ENCODE data around the gene CNTRL.
A peak's percentile ranks its signal among the peaks of the same experiment; 100 is the strongest.

CNTRL gene

DNA sequence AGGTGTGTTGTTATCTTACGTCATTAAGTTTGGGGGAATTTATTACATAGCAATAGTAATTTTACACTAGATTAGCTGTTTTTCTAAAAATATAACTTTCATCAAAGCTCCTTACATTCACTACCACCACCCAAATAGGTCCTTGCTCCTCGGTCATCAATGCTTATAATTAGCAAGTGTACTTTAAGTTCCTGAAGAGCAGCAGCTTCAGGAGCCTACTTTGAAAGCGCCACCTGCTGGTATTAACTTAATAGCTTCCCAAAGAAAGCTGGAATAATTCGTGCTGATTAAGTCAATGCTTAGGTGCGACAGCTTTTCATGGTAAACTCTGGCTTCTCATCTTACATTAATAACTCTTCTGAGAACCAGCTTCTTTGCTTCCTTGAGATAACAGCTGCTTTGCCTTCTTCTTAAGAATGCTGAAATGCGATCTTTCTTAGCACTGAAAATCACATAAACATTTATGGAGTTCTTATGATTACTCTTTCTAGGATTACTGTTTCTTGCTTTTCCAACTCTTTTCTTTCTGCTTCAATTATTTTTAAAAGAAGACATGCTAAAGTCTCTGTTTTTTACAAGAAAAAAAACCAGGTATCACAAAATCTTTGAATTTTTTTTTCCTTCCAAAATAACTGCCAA lies 14.6 kb upstream of the CNTRL start:
- H3K27ac Mint-ChIP-seq, result no peak overlapping the region
- peaks cover 6% of the 10 kb centered on the region for H3K9me3 Mint-ChIP-seq
- TF ChIP-seq, protein P1, sequence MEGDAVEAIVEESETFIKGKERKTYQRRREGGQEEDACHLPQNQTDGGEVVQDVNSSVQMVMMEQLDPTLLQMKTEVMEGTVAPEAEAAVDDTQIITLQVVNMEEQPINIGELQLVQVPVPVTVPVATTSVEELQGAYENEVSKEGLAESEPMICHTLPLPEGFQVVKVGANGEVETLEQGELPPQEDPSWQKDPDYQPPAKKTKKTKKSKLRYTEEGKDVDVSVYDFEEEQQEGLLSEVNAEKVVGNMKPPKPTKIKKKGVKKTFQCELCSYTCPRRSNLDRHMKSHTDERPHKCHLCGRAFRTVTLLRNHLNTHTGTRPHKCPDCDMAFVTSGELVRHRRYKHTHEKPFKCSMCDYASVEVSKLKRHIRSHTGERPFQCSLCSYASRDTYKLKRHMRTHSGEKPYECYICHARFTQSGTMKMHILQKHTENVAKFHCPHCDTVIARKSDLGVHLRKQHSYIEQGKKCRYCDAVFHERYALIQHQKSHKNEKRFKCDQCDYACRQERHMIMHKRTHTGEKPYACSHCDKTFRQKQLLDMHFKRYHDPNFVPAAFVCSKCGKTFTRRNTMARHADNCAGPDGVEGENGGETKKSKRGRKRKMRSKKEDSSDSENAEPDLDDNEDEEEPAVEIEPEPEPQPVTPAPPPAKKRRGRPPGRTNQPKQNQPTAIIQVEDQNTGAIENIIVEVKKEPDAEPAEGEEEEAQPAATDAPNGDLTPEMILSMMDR (IDR thresholded peaks at IDR 0.05), result peak; percentile 73
- H3K4me1 Mint-ChIP-seq, result peaks cover 6% of the 10 kb centered on the region
- peaks cover 16% of the 10 kb centered on the region for H3K36me3 Mint-ChIP-seq (ENCODE audit: low read depth)
- peak; percentile 30 for DNase-seq
- H3K27me3 Mint-ChIP-seq (ENCODE audit: low read depth, poor library complexity), result no peaks in the 10 kb centered on the region
- H3K4me3 Mint-ChIP-seq, result no peak overlapping the region

DNA sequence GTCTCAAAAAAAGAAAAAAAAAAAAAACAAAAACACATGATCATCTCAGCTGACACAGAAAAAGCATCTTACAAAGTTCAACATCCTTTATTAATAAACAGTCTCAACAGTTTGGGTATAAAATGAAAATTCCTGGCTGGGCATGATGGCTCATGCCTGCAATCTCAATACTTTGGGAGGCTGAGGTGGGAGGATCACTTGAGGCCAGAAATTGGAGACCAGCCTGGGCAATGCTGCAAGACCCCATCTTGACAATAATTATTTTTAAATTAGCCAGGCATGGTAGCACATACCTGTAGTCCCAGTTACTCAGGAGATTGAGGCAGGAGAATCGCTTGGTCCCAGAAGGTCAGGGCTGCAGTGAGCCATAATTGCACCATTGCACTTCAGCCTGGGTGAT lies 7.9 kb upstream of the CNTRL start:
- no peak overlapping the region for H3K27ac Mint-ChIP-seq

DNA sequence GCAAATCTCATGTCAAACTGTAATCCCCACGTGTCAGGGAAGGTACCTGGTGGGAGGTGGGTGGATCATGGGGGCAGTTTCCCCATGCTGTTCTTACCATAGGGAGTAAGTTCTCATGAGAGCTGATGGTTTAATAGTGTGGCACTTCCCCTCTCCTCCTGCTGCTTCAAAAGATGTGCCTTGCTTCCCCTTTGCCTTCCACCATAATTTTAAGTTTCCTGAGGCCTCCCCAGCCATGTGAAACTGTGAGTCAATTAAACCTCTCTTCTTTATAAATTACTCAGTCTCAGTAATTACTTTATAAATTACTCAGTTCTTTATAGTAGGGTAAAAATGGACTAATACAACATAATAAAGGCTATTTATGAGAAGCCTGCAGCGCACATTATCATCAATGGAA lies 7.1 kb upstream of the CNTRL start:
- Mint-ChIP-seq H3K36me3 (ENCODE audit: low read depth) (peaks cover 12% of the 10 kb centered on the region), H3K9me3 (peaks cover 19% of the 10 kb centered on the region), H3K27ac (no peak overlapping the region), H3K4me1 (peaks cover 4% of the 10 kb centered on the region), H3K27me3 (ENCODE audit: low read depth, poor library complexity) (peaks cover 19% of the 10 kb centered on the region), H3K4me3 (no peak overlapping the region)
- DNase-seq, result no peak
- TF ChIP-seq, protein P1 (IDR thresholded peaks at IDR 0.05), result no peak

More for the DNA sequence above, 7.9 kb upstream of the CNTRL start:
- TF ChIP-seq, protein P1 (IDR thresholded peaks at IDR 0.05), result no peak
- peaks cover 11% of the 10 kb centered on the region for H3K27me3 Mint-ChIP-seq (ENCODE audit: low read depth, poor library complexity)
- no peak for DNase-seq
- H3K36me3 Mint-ChIP-seq (ENCODE audit: low read depth), result peaks cover 12% of the 10 kb centered on the region
- H3K4me1 Mint-ChIP-seq, result peaks cover 7% of the 10 kb centered on the region
- H3K9me3 Mint-ChIP-seq, result peaks cover 19% of the 10 kb centered on the region
- H3K4me3 Mint-ChIP-seq, result no peak overlapping the region

DNA sequence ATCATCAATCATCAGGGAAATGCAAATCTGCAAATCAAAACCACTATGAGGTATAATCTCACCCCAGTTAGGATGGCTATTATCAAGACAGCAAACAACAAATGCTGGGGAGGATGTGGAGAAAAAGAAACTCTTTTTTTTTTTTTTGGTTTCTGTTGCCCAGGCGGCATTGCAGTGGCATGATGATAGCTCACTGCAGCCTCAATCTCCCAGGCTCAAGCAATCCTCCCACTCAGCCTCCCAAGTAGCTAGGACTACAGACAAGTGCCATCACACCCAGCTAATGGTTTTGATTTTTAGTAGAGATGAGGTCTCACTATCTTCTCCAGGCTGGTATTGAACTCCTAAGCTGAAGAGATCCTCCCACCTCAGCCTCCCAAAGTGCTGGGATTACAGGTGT lies 5.4 kb upstream of the CNTRL start:
- H3K4me1 Mint-ChIP-seq, result peaks cover 10% of the 10 kb centered on the region
- no peak overlapping the region for H3K27ac Mint-ChIP-seq
- H3K4me3 Mint-ChIP-seq, result no peak overlapping the region
- H3K36me3 Mint-ChIP-seq (ENCODE audit: low read depth), result peaks cover 16% of the 10 kb centered on the region
- no peak for DNase-seq
- H3K27me3 Mint-ChIP-seq (ENCODE audit: low read depth, poor library complexity), result peaks cover 35% of the 10 kb centered on the region
- TF ChIP-seq, protein P1 (IDR thresholded peaks at IDR 0.05), result no peak
- H3K9me3 Mint-ChIP-seq, result peaks cover 28% of the 10 kb centered on the region

DNA sequence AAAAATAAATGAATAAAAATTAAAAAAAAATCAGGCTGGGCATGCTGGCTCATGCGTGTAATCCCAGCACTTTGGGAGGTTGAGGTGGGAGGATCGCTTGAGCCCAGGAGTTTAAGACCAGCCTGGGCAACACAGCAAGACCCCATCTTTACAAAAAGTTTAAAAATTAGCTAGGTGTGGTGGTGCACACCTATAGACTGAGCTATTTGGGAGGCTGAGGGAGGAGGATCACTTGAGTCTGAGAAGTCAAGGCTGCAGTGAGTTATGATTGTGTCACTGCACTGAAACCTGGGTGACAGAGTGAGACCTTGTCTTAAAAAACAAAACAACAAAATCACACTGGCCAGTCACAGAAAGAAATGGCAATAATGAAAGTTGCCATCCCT lies 3.4 kb upstream of the CNTRL start:
- TF ChIP-seq, protein P1 (IDR thresholded peaks at IDR 0.05), result no peak
- peaks cover 16% of the 10 kb centered on the region for H3K36me3 Mint-ChIP-seq (ENCODE audit: low read depth)

DNA sequence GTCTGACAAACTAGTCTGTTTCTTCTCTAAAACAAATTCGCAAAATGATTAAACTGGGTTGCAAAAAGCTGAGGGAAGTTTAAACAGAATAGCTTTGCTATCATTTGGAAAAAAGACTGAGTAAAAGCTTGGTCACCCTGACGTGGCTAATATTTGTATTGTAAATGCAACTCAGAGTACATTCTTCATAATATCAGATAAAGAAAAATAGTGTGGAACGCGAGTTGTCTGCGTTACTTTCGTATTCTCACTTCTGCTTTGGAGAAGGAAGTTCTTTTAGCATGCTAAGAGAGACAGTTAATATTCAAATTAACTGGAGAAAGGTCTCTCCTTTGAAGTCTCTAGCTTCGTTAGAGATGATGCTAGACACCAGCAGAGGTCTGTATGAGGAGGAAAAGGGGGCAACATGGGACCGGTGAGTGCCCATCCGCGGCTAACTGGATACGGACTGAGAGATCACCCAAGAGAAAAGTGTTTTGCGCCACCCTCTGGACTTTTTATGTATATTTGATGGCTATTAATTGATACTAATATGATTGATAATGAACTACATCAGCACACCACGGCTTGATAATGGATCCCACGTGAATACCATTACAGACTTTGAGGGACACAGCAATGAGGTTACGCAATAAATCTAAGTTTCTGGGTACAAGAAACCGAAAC lies 2.9 kb upstream of the CNTRL start:
- H3K4me3 Mint-ChIP-seq, result no peak overlapping the region
- H3K9me3 Mint-ChIP-seq, result peaks cover 28% of the 10 kb centered on the region
- H3K27me3 Mint-ChIP-seq (ENCODE audit: low read depth, poor library complexity), result peaks cover 48% of the 10 kb centered on the region
- peaks cover 19% of the 10 kb centered on the region for H3K4me1 Mint-ChIP-seq
- TF ChIP-seq, protein P1 (IDR thresholded peaks at IDR 0.05), result no peak
- no peak for DNase-seq
- no peak overlapping the region for H3K27ac Mint-ChIP-seq
- peaks cover 16% of the 10 kb centered on the region for H3K36me3 Mint-ChIP-seq (ENCODE audit: low read depth)

More for the DNA sequence above, 3.4 kb upstream of the CNTRL start:
- Mint-ChIP-seq H3K27me3 (ENCODE audit: low read depth, poor library complexity) (peaks cover 43% of the 10 kb centered on the region), H3K4me1 (peaks cover 16% of the 10 kb centered on the region), H3K27ac (no peak overlapping the region), H3K9me3 (peaks cover 28% of the 10 kb centered on the region), H3K4me3 (no peak overlapping the region)
- no peak for DNase-seq

Data from nephron progenitor cell (in vitro differentiated cells).